Fibroblast of mammary gland (primary cell): Measurements from ENCODE around the gene PSD4.

Experiments used
- DNase-seq: peaks from one replicate; pipeline ENCODE4 v3.0.0-alpha.2; 2010; ENCODE audit warnings: low read depth
- H3K4me3 ChIP-seq: 2 replicates; pipeline ENCODE4 v1.5.1; 2011; ENCODE audit warnings: low read depth, mild to moderate bottlenecking, low read length, moderate library complexity; ENCODE audit not compliant: control insufficient read depth
- TF ChIP-seq, protein P1 (sequence below): conservative IDR thresholded peaks from 2 replicates; pipeline ENCODE4 v1.5.1; 2011; ENCODE audit warnings: low read depth, low read length, inconsistent platforms; ENCODE audit not compliant: control insufficient read depth, insufficient read depth

The PSD4 gene

DNA sequence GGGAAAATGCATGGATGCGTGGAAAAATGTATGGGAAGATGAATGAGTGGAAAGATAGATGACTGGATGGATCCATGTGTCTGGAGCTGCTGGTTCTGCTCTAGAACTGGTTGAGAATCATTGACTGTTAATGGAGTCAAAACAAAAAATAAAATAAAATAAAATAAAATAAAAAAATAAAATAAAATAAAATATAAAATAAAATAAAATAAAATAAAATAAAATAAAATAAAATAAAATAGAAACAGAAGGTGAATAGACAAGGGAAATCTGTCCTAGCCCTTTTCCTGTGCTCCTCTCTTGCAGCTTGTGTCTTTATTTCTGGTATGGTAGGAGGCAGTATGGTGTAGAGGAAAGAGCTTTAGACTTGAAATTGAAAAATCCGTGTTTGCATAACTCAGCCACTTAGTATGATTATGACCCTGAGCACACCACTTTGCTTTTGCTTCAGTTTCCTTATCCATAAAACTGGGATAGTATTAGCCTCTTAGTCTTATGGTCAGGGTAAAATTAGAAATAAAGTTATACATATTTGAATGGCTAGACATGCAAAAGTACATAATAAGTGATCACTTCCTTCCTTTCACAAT lies 51.0 kb downstream of the PSD4 start:
- DNase-seq: no peak
- TF ChIP-seq, protein P1, sequence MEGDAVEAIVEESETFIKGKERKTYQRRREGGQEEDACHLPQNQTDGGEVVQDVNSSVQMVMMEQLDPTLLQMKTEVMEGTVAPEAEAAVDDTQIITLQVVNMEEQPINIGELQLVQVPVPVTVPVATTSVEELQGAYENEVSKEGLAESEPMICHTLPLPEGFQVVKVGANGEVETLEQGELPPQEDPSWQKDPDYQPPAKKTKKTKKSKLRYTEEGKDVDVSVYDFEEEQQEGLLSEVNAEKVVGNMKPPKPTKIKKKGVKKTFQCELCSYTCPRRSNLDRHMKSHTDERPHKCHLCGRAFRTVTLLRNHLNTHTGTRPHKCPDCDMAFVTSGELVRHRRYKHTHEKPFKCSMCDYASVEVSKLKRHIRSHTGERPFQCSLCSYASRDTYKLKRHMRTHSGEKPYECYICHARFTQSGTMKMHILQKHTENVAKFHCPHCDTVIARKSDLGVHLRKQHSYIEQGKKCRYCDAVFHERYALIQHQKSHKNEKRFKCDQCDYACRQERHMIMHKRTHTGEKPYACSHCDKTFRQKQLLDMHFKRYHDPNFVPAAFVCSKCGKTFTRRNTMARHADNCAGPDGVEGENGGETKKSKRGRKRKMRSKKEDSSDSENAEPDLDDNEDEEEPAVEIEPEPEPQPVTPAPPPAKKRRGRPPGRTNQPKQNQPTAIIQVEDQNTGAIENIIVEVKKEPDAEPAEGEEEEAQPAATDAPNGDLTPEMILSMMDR: no peak
- H3K4me3 ChIP-seq: no peak overlapping the region

GRCh38 chr2:113225263-113226259 lies 51.8 kb downstream of the PSD4 start:
- H3K4me3 ChIP-seq: no peak overlapping the region
- DNase-seq: no peak
- TF ChIP-seq, protein P1: no peak

GRCh38 chr2:113226462-113226861 lies 52.7 kb downstream of the PSD4 start:
- no peak overlapping the region for H3K4me3 ChIP-seq
- DNase-seq: no peak
- TF ChIP-seq, protein P1: no peak

DNA sequence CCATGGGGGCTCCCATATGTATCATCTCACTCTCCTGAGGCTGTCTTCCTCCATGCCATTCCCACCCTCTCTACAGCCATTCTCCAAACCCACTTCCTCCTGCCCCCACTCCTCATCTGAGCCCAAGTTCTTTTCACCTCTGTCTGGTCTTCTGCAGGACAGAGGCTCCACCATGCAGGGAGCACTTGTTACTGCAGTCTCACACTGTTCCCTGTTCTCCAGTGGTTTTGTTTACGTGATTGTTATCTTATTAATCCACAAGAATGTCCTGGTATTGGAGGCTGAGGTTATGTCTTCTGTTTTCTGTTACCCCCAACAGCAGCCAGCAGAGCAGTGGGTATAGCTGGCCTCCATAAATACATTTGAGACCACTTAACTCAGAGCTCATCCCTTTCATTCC lies 53.5 kb downstream of the PSD4 start:
- DNase-seq: no peak
- H3K4me3 ChIP-seq: no peak overlapping the region
- TF ChIP-seq, protein P1: no peak

DNA sequence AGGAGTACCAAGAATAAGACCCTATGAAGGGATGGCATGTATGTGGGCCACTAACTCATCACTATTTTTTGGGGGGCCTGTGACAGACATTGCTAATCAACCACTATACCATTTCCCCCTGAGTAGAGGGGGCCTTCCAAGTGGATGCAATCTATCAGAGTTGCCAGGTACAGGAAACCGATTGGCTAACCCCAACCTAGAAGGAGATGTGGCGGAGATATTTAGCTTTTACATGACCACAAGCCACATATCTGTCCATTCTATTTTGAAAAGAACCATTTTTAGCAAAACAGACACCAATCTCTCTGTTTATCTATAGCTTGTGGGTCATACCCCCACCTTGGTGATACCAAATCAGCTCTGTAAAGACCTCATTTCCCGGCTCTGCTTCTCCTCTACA lies 53.9 kb downstream of the PSD4 start:
- no peak for DNase-seq
- TF ChIP-seq, protein P1: no peak
- H3K4me3 ChIP-seq: no peak overlapping the region

- no peak overlapping the region for H3K4me3 ChIP-seq
- no peak for DNase-seq
- TF ChIP-seq, protein P1: no peak
Measured at GRCh38 chr2:113228351-113228750, 54.6 kb downstream of the PSD4 start.
